ENCODE measurements around the gene CCND1.

- no peak for TF ChIP-seq POLR2A (IDR thresholded peaks at IDR 0.05)
- TF ChIP-seq, protein P1, sequence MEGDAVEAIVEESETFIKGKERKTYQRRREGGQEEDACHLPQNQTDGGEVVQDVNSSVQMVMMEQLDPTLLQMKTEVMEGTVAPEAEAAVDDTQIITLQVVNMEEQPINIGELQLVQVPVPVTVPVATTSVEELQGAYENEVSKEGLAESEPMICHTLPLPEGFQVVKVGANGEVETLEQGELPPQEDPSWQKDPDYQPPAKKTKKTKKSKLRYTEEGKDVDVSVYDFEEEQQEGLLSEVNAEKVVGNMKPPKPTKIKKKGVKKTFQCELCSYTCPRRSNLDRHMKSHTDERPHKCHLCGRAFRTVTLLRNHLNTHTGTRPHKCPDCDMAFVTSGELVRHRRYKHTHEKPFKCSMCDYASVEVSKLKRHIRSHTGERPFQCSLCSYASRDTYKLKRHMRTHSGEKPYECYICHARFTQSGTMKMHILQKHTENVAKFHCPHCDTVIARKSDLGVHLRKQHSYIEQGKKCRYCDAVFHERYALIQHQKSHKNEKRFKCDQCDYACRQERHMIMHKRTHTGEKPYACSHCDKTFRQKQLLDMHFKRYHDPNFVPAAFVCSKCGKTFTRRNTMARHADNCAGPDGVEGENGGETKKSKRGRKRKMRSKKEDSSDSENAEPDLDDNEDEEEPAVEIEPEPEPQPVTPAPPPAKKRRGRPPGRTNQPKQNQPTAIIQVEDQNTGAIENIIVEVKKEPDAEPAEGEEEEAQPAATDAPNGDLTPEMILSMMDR (IDR thresholded peaks at IDR 0.05) = peak; percentile 54 to 72 (median 62)
Observed at GRCh38 chr11:69683764-69684333, 42.9 kb downstream of the CCND1 start.

Data from right lobe of liver (tissue), 4 donors.